Adrenal gland (tissue), 5 donors: Measurements from ENCODE around the gene HDDC3.

Source experiments
- POLR2A ChIP-seq, 2 donors: fragments of 450-650 bp; IDR thresholded peaks; one replicate each; pipeline ENCODE4 v1.6.1; 2017; ENCODE audit warnings: antibody characterized with exemption in 2 of 2, mild to moderate bottlenecking in 2 of 2, moderate library complexity in 1 of 2
- TF ChIP-seq, protein P1 (sequence below), 6 experiments: fragments of 450-650 bp in 4 of 6; fragments of 200-600 bp in 2 of 6; sonication (generic) in 1 of 6; IDR thresholded peaks; 1 replicate in 5 of 6; 2 replicates in 1 of 6; pipeline versions ENCODE4 v1.5.1 to v1.8.0; 2016 to 2021; ENCODE audit warnings: antibody characterized with exemption in 6 of 6, mild to moderate bottlenecking in 2 of 6, moderate library complexity in 1 of 6
- donor health status: DM: no; HTN: no; CAD: no.

DNA sequence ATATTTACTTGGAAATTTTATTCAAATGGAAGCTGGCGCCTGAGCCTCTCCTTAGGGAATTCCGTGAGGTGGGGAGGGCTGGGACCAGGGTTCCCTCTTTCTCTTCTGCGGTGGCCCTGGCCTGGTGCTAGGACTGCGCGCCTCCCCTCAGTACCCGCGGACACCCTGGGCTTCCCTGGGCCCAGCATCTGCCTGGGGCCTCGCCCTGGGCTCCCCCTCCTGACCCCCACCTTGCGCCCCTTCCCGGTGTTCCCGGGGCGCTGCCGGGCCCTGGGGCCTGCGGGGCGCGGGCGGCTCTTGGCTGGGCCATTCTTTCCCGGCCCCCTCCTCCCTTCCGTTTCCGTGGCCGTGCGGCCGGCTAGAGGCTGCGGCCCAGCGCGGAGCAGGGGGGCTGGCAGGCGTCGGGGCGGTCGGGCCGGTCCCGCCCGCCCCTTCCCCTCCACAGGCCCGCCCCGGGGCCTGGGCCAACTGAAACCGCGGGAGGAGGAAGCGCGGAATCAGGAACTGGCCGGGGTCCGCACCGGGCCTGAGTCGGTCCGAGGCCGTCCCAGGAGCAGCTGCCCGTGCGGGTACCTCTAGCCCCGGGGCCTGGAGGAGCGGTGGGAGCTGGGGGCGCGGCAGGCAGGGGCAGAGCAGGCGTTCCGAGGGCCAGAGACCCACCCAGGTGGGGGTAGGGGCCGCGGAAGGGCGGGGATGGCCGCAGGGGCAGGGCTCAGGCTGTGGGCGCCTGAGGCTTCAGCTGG, 48.2 kb downstream of the HDDC3 start, which contains the start of gene FES:
- TF ChIP-seq, protein P1, sequence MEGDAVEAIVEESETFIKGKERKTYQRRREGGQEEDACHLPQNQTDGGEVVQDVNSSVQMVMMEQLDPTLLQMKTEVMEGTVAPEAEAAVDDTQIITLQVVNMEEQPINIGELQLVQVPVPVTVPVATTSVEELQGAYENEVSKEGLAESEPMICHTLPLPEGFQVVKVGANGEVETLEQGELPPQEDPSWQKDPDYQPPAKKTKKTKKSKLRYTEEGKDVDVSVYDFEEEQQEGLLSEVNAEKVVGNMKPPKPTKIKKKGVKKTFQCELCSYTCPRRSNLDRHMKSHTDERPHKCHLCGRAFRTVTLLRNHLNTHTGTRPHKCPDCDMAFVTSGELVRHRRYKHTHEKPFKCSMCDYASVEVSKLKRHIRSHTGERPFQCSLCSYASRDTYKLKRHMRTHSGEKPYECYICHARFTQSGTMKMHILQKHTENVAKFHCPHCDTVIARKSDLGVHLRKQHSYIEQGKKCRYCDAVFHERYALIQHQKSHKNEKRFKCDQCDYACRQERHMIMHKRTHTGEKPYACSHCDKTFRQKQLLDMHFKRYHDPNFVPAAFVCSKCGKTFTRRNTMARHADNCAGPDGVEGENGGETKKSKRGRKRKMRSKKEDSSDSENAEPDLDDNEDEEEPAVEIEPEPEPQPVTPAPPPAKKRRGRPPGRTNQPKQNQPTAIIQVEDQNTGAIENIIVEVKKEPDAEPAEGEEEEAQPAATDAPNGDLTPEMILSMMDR (IDR thresholded peaks at IDR 0.05), result no peak
- TF ChIP-seq POLR2A (IDR thresholded peaks at IDR 0.05), result peak; percentile 39 to 51
